NCI-H748 (cell line): ENCODE measurements around the gene STIM1.
"Not testable (repeated sequence)": the region's sequence is repeated elsewhere in the genome, so short reads cannot be mapped to it uniquely, and the experiment has no call there.

ENCODE experiments used
- DNase-seq: peaks from one replicate; lab custom pipeline; 2025; ENCODE audit not compliant: unreplicated experiment; lab: John Stamatoyannopoulos, UW

Gene STIM1

DNA sequence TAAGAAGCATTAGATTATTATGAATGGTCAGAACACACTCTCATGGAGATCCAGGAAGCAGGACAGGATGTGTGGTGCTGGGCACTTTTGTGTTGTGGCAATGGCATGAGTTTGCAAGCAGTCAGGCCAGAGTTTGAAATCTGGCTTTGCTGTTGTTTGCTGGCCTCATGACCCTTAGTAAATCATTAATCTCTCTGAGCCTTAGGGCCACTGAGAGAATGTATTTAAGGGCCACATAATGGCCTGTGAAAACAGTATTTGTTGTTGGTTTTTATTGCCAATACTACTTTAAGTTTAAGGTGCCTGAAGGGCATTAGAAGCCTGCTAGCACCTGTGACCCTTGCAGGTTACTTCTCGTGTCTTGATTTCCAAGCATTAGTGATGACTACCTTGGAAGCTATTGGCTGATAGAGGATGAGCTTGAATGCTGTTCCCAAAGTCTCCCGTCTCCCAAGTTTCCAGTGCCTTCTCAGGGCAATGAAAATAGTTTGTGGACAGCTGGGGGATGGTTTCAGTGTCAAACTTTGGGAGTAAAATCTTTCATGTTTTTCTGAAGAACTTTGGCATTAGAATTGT lies 24.6 kb downstream of the STIM1 start:
- no peak for DNase-seq

GRCh38 chr11:3880724-3881123 lies 25.3 kb downstream of the STIM1 start:
- no peak for DNase-seq

GRCh38 chr11:3882655-3883054 lies 27.2 kb downstream of the STIM1 start:
- no peak for DNase-seq

GRCh38 chr11:3885855-3886254 lies 30.4 kb downstream of the STIM1 start:
- no peak for DNase-seq

DNA sequence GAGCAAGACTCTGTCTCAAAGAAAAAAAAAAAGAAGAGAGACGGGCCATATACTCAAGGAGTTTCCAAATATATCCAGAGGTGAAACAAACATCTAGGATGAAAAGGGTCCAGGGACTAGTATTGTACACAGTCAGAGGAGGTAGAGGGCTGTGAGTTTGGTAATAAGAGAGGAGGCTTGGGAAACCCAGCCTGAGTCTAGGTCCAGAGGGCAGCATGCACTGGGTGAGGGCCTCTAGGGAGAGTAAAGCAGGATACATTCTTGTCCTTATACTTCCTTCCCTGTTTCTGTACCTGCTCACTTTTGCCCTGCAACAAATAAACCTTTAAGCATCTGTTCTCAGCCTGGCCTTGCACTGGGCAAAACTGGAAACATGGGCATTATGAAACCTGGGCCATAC lies 31.5 kb downstream of the STIM1 start:
- no peak for DNase-seq

DNA sequence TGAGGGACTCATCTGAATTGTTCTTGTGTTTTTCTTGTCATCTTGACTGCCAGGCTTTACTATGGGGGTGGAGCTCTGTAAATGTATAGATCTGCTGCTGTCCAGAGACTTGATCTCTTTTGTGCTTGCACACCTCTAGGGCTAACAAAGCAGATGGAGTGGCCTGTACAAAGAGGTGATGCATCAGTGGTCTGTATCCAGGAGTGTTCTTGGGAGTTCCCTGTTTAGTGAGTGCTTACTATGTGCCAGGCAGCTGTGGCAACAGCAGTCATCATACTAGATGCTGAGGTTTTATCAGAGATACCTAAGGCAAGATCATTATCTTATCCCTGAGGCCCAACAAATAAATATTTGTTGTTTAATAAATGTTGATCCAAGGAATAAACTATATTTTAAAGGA lies 33.4 kb downstream of the STIM1 start:
- no peak for DNase-seq

DNA sequence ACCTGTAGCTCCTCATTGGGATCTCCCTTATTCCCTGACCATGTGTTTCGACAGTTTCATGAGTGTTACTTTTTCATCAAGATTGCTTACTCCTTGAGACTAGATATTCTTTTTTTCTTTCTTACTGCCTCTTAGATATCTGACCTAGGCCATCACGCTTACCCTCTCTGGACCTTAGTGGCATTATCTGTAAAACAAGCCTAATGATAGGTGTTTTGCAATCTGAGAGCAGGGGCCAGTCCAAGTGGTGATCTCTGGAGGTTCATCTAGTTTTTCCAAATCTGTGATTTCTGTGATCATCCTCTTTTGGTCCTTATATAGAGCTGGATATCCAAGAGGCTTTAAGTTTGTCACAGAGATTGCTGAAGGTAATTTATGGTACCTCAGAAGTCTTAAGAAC lies 34.5 kb downstream of the STIM1 start:
- DNase-seq: no peak

DNA sequence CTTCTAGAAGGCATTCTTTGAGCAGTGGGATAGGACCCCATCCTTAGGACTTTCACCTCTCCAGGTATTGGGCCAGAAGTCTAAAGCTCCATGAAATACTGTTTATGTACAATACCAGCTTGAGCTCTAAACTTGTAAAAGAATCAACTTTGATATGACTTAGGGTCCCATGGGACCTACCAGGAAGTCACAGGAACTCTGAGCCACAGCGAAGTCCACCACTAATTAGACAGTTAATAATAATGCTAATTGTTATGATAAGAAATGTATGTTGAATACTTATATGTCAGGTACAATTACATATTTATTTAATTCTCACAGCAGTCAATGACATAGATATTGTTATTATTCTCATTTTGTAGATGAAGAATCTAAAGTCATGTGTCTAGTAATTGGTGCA lies 35.3 kb downstream of the STIM1 start:
- DNase-seq: no peak

GRCh38 chr11:3891751-3892150 lies 36.3 kb downstream of the STIM1 start:
- DNase-seq: no peak

GRCh38 chr11:3892156-3892555 lies 36.7 kb downstream of the STIM1 start:
- no peak for DNase-seq

- DNase-seq: peak; percentile 88
Observed at GRCh38 chr11:3893311-3893710, 37.8 kb downstream of the STIM1 start.

- DNase-seq: no peak
Observed at GRCh38 chr11:3894128-3894731, 38.8 kb downstream of the STIM1 start.

GRCh38 chr11:3896644-3897043 lies 41.2 kb downstream of the STIM1 start:
- no peak for DNase-seq

DNA sequence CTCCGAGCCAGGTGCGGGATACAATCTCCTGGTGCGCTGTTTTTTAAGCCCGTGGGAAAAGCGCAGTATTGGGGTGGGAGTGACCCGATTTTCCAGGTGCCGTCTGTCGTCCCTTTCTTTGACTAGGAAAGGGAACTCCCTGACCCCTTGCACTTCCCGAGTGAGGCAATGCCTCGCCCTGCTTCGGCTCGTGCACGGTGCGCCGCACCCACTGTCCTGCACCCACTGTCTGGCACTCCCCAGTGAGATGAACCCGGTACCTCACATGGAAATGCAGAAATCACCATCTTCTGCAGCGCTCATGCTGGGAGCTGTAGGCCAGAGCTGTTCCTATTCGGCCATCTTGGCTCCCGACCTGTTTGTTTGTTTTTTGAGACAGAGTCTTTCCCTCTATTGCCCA lies 44.8 kb downstream of the STIM1 start:
- not testable (repeated sequence) for DNase-seq

- no peak for DNase-seq
Observed at GRCh38 chr11:3901249-3902025, 46.0 kb downstream of the STIM1 start.

GRCh38 chr11:3902441-3902840 lies 47.0 kb downstream of the STIM1 start:
- DNase-seq: no peak

DNA sequence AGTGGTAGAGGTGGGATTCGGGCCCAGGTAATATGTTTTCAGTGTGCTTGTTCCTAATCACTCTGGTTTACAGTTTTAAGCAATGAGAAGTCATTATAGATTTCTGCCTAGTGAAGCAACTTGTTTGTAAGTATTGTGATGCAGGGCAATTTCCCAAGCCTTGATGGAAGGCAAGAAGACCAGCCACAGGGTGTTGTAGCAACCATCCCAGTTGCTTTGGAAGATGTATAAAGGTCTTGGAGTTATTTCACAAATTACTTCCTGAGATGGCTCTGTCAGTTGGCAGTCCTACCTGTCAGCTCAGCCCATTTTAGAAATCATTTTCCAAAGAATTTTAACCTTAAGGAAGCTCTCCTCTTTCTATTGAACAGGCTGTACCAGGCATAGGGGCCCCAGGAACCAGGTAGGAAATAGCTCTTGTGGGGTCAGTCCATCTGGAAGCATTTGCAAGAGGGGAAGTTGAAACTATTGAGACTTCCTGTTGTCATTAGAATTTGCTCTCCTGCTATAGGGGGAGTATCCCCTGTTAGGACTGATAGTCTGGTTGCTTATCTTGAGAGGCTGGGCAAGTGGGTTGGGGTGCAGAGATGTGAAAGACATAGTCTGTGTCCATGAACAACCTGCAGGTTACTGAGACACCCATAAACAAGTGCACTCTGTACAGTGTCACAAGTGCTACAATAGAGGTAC lies 47.9 kb downstream of the STIM1 start:
- DNase-seq: no peak

DNA sequence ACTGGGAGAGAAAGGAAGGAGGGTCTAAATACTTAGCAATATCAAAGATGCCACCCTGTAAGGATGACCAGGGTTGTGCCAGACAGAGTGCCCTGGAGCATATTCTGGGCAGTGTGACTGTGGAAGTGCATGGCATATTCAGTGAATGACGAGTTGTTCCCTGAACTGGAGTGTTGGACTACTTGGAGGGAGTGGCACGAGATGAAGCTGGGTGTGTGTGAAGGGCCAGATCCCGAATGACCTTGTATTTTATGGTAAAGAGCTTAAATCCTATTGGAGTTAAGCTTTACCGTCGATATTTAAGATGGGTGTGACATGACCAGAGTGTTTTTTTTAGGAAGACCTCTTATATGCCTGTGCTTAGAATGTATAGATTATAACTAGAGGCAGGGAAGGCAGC lies 48.8 kb downstream of the STIM1 start:
- no peak for DNase-seq

DNA sequence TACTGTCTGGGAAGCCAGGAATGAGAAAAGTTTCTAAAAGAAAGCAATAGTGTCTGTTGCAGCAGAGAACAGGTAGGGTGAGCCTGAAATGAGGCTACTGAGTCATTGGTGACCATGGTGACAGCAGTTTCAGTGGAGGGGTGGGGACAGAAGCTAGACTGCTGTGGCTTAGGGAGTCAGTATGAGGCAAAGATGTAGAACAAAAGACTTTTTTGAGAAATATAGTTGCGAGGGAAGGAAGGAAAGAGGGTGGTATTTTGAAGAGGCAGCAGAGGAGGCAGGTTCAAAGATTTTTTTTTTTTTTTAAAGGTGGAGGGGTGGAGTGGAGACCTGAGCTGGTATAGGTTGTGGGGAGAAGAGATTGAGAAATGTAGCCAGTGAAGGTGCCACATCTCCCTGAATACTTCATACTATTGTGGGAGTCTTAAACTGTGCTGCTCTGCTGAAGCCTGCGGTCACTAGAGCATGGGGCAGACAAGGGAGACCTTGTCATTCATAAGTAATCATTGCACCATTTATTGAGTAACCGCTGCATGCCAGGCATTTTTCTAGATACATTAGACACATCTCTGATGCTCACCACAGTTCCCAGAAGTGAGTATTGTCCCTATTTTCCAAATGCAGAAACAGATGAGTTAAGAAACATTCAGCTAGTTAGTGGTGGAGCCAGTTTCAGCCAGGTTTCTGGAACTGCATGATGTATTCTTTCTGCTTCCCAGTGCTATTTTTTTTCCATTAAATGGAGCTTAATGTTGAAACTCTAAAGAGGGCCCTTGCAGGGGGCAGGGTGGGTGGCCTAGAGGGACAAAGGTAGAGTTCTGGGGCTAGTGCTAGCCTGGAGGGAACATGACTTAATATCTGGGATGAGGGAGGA lies 49.9 kb downstream of the STIM1 start:
- no peak for DNase-seq

DNA sequence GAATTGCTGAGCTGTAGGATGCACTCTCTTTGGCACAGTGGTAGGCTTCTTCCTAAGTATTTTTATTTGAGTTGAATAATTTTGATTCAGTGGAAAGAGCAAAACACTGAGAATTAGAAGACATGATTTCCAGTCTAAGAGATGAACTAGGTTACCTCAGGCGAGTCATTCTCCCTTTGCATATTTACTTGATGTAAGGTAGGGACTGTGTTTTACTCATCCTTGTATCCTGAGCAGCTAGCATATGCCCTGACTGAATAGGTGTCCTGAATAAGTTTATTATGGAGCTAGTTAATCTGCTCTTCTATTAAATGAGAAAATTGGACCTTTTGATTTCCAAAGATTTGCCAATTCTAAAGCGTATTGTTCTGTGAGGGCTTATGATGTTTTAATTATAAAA lies 50.7 kb downstream of the STIM1 start:
- no peak for DNase-seq

- no peak for DNase-seq
Observed at GRCh38 chr11:3907590-3907989, 52.1 kb downstream of the STIM1 start.
